H1 (cell line): ENCODE results near the gene PFN2. TPM values are rescaled to one million over a fixed set of nuclear protein-coding genes. Genes with fewer than 3 reads are reported as not detected.

Source experiments
- CTCF ChIA-PET: fragments of 300-600 bp; sonication (Branson Sonifier 250); formaldehyde crosslinking; loops from one replicate; lab custom pipeline; 2021; ENCODE audit not compliant: partially characterized antibody; lab: Charles Lee
- POLR2A ChIA-PET: fragments of 300-600 bp; sonication (Branson Sonifier 250); formaldehyde crosslinking; loops from one replicate; lab custom pipeline; 2021; ENCODE audit warnings: inconsistent platforms; ENCODE audit not compliant: partially characterized antibody; lab: Charles Lee
- DNase-seq, 2 experiments: peaks; one replicate each; pipeline versions ENCODE4 v3.0.0 to v3.0.0-alpha.2; 2010 to 2022; ENCODE audit warnings: low spot score in 2 of 2, low read depth in 1 of 2, mixed read lengths in 1 of 2
- FAIRE-seq: peaks from 2 replicates; lab custom pipeline; 2011; peaks lifted over from hg19 to GRCh38; lab: Jason Lieb, UNC
- H2AFZ ChIP-seq: 2 replicates; pipeline ENCODE4 v1.8.1; 2012; ENCODE audit warnings: low read length, inconsistent platforms
- H2AK5ac ChIP-seq: 2 replicates; pipeline ENCODE4 v1.6.1; 2013; ENCODE audit warnings: low read depth, low read length
- H2BK120ac ChIP-seq: replicated peaks from 2 replicates; pipeline ENCODE3; 2013; ENCODE audit warnings: low read depth, low read length, inconsistent platforms
- H2BK12ac ChIP-seq: 2 replicates; pipeline ENCODE4 v1.6.1; 2013; ENCODE audit warnings: low read depth, low read length
- H2BK15ac ChIP-seq: 2 replicates; pipeline ENCODE4 v1.6.1; 2013; ENCODE audit warnings: low read length
- H2BK20ac ChIP-seq: 2 replicates; pipeline ENCODE4 v1.6.1; 2013; ENCODE audit warnings: low read length
- H2BK5ac ChIP-seq: 2 replicates; pipeline ENCODE4 v1.6.1; 2013; ENCODE audit warnings: low read depth, low read length
- H3K14ac ChIP-seq: 2 replicates; pipeline ENCODE4 v1.6.1; 2013; ENCODE audit warnings: inconsistent platforms; ENCODE audit not compliant: insufficient read length
- H3K18ac ChIP-seq: 2 replicates; pipeline ENCODE4 v1.6.1; 2013; ENCODE audit warnings: low read length; ENCODE audit errors: extremely low read depth
- H3K23ac ChIP-seq: 2 replicates; pipeline ENCODE4 v1.6.1; 2013; ENCODE audit warnings: inconsistent platforms; ENCODE audit not compliant: insufficient read length
- H3K23me2 ChIP-seq: 2 replicates; pipeline ENCODE4 v1.6.1; 2013; ENCODE audit warnings: low read depth, low read length
- H3K27ac ChIP-seq: 2 replicates; pipeline ENCODE4 v1.6.1; 2011; ENCODE audit warnings: low read depth, low read length, inconsistent platforms
- H3K27me3 ChIP-seq, 4 experiments: replicated peaks in 1 of 4; 1 replicate in 1 of 4; 2 replicates in 3 of 4; pipeline versions ENCODE4 v1.6.1 to v1.8.1; 2011 to 2013; ENCODE audit warnings: low read length in 3 of 4, mild to moderate bottlenecking in 3 of 4, inconsistent platforms in 2 of 4, mixed read lengths in 2 of 4, moderate library complexity in 1 of 4; ENCODE audit not compliant: control insufficient read depth in 3 of 4, insufficient read depth in 3 of 4; ENCODE audit errors: extremely low read depth in 1 of 4
- H3K36me3 ChIP-seq, 4 experiments: 2 replicates each; pipeline versions ENCODE4 v1.6.1 to v1.8.1; 2011 to 2013; ENCODE audit warnings: mild to moderate bottlenecking in 4 of 4, low read length in 3 of 4, moderate library complexity in 2 of 4, control low read depth in 1 of 4, inconsistent platforms in 1 of 4; ENCODE audit not compliant: insufficient read depth in 4 of 4, control insufficient read depth in 2 of 4
- H3K4ac ChIP-seq: replicated peaks from 2 replicates; pipeline ENCODE3; 2013; ENCODE audit warnings: low read length, low read depth, mixed read lengths, inconsistent platforms; ENCODE audit not compliant: insufficient read length
- H3K4me1 ChIP-seq, 4 experiments: replicated peaks in 1 of 4; 1 replicate in 1 of 4; 2 replicates in 3 of 4; pipeline versions ENCODE4 v1.6.1 to v1.8.1; 2011 to 2013; ENCODE audit warnings: low read length in 3 of 4, inconsistent platforms in 2 of 4, mixed read lengths in 1 of 4; ENCODE audit not compliant: insufficient read depth in 4 of 4, control insufficient read depth in 3 of 4
- H3K4me2 ChIP-seq, 2 experiments: 2 replicates each; pipeline versions ENCODE4 v1.6.1 to v1.8.1; 2011 to 2013; ENCODE audit warnings: low read depth in 2 of 2, low read length in 2 of 2, control low read depth in 1 of 2, inconsistent platforms in 1 of 2, mild to moderate bottlenecking in 1 of 2; ENCODE audit not compliant: insufficient read depth in 1 of 2
- H3K4me3 ChIP-seq, 4 experiments: fragments of 200-600, 300-600 bp in 1 of 4; sonication (generic), shearing (Covaris generic), sonication (Bioruptor Twin) in 1 of 4; 2 replicates each; pipeline versions ENCODE4 v1.5.1 to v1.8.1; 2011 to 2016; ENCODE audit warnings: low read length in 4 of 4, low read depth in 3 of 4, control low read depth in 2 of 4, inconsistent platforms in 2 of 4, mild to moderate bottlenecking in 2 of 4, mixed read lengths in 1 of 4, moderate library complexity in 1 of 4; ENCODE audit not compliant: insufficient read depth in 2 of 4; ENCODE audit errors: extremely low read depth in 1 of 4
- H3K56ac ChIP-seq: replicated peaks from 2 replicates; pipeline ENCODE3; 2013; ENCODE audit warnings: low read depth, mild to moderate bottlenecking, mixed read lengths, low read length, inconsistent platforms; ENCODE audit not compliant: insufficient read length
- H3K79me1 ChIP-seq: 2 replicates; pipeline ENCODE4 v1.6.1; 2013; ENCODE audit warnings: low read depth, low read length, control low read depth
- H3K79me2 ChIP-seq, 2 experiments: 2 replicates each; pipeline versions ENCODE4 v1.6.1 to v1.8.1; 2012 to 2013; ENCODE audit warnings: low read length in 2 of 2, mild to moderate bottlenecking in 2 of 2, inconsistent platforms in 1 of 2; ENCODE audit not compliant: insufficient read depth in 2 of 2, control insufficient read depth in 1 of 2
- H3K9ac ChIP-seq, 4 experiments: replicated peaks in 1 of 4; 1 replicate in 1 of 4; 2 replicates in 3 of 4; pipeline versions ENCODE4 v1.6.1 to v1.8.1; 2011 to 2013; ENCODE audit warnings: low read depth in 3 of 4, low read length in 3 of 4, control low read depth in 2 of 4, mild to moderate bottlenecking in 2 of 4, moderate library complexity in 2 of 4, inconsistent platforms in 1 of 4; ENCODE audit errors: extremely low read depth in 1 of 4
- H3K9me3 ChIP-seq, 2 experiments: 2 replicates each; pipeline versions ENCODE4 v1.6.1 to v1.8.1; 2012 to 2013; ENCODE audit warnings: mild to moderate bottlenecking in 2 of 2, moderate library complexity in 2 of 2, control low read depth in 1 of 2, inconsistent platforms in 1 of 2, low read depth in 1 of 2, low read length in 1 of 2, mixed read lengths in 1 of 2; ENCODE audit not compliant: insufficient read depth in 2 of 2
- H4K20me1 ChIP-seq, 2 experiments: replicated peaks in 1 of 2; 2 replicates each; pipeline versions ENCODE3 to v1.8.1; 2011 to 2013; ENCODE audit warnings: inconsistent platforms in 2 of 2, low read length in 2 of 2, mild to moderate bottlenecking in 1 of 2; ENCODE audit not compliant: insufficient read depth in 2 of 2, control insufficient read depth in 1 of 2
- H4K5ac ChIP-seq: 2 replicates; pipeline ENCODE4 v1.6.1; 2013; ENCODE audit warnings: low read length, low read depth, mixed read lengths, inconsistent platforms; ENCODE audit not compliant: insufficient read length
- H4K8ac ChIP-seq: 2 replicates; pipeline ENCODE4 v1.8.0; 2013; ENCODE audit warnings: mild to moderate bottlenecking, moderate library complexity, low read length, inconsistent platforms; ENCODE audit not compliant: insufficient read depth; ENCODE audit errors: extremely low read depth
- H4K91ac ChIP-seq: replicated peaks from 2 replicates; pipeline ENCODE3; 2013; ENCODE audit warnings: low read length, mixed read lengths, inconsistent platforms; ENCODE audit not compliant: insufficient read length
- CTCF ChIP-seq, 3 experiments: IDR thresholded peaks; 1 replicate in 2 of 3; 2 replicates in 1 of 3; pipeline versions ENCODE4 v1.5.1 to v1.6.1; 2011; ENCODE audit warnings: low read length in 3 of 3, mild to moderate bottlenecking in 3 of 3, inconsistent platforms in 2 of 3, low read depth in 1 of 3, moderate library complexity in 1 of 3; ENCODE audit not compliant: insufficient read depth in 1 of 3; ENCODE audit errors: control extremely low read depth in 1 of 3
- POLR2A ChIP-seq, 2 experiments: IDR thresholded peaks; 1 replicate in 1 of 2; 2 replicates in 1 of 2; pipeline ENCODE4 v1.6.1; 2011; ENCODE audit warnings: low read depth in 2 of 2, low read length in 2 of 2, mild to moderate bottlenecking in 2 of 2; ENCODE audit errors: control extremely low read depth in 1 of 2
- RAD21 ChIP-seq, 2 experiments: IDR thresholded peaks in 1 of 2; conservative IDR thresholded peaks in 1 of 2; 2 replicates each; pipeline ENCODE4 v1.6.1; 2011; ENCODE audit warnings: low read depth in 2 of 2, low read length in 2 of 2, improper control_type of control experiment in 1 of 2, inconsistent platforms in 1 of 2, mild to moderate bottlenecking in 1 of 2, moderate library complexity in 1 of 2
- TAF7 ChIP-seq: optimal IDR thresholded peaks from 2 replicates; pipeline ENCODE3; 2011; ENCODE audit warnings: low read depth, mild to moderate bottlenecking, inconsistent platforms, low read length, moderate library complexity, borderline replicate concordance
- WGBS, 2 experiments: shearing (Covaris generic) in 1 of 2; methylation state at CpG; one replicate each; pipeline versions ENCODE4 v1.1.6 to v1.1.7; 2013 to 2015; ENCODE audit warnings: low lambda C conversion rate in 2 of 2, mixed read lengths in 2 of 2, inconsistent platforms in 1 of 2, low coverage in 1 of 2, missing lambda C conversion rate in 1 of 2; ENCODE audit not compliant: insufficient replicate concordance in 2 of 2, insufficient coverage in 1 of 2, insufficient read length in 1 of 2; ENCODE audit errors: extremely low coverage in 1 of 2, missing lambda C conversion rate in 1 of 2; 5-methylcytosine and 5-hydroxymethylcytosine counted together
- polyA plus RNA-seq, 7 experiments: library from polyadenylated mRNA; depleted of rRNA in 3 of 7; stranded (reverse) in 5 of 7; unstranded in 2 of 7; fragments of >200 nt in 5 of 7; fragments of 200-250 nt in 2 of 7; gene quantifications; 1 replicate in 5 of 7; 2 replicates in 1 of 7; 4 replicates in 1 of 7; pipeline versions ENCODE4 v1.2.1 to v1.2.3, GENCODE V29; 2011 to 2013; ENCODE audit warnings: missing spikeins in 2 of 7, mixed read lengths in 2 of 7
- total RNA-seq: library from RNA; stranded (reverse); fragmentation: NEBNext Ultra II Directional; extraction: Animal tissue kit (Norgen Biotek cat#: 25700); gene quantifications from 2 replicates; pipeline ENCODE4 v1.2.1, GENCODE V29; 2021

PFN2 gene
- total and polyA plus RNA-seq, 2 of the 8 experiments (the other 6 are each of a cell fraction or from before 2014, with no cell fraction given) = 175 to 311 TPM

GRCh38 chr3:149958171-149958796 lies 12.4 kb downstream of the PFN2 start:
- TF ChIP-seq POLR2A (IDR thresholded peaks at IDR 0.05; ENCODE audit: control extremely low read depth in 1 of 2, low read depth in 2 of 2, low read length in 2 of 2) (peak in 1 of 2 experiments; percentile 38; a peak in 1 of 3 replicates), TAF7 (no peak), CTCF (IDR thresholded peaks at IDR 0.05; ENCODE audit: control extremely low read depth in 1 of 3, insufficient read depth in 1 of 3, low read depth in 1 of 3, low read length in 3 of 3) (peak in 1 of 3 experiments; percentile 52; a peak in 2 of 4 replicates), RAD21 (IDR thresholded peaks at IDR 0.05 in 1 of 2, conservative IDR thresholded peaks at IDR 0.05 in 1 of 2; ENCODE audit: low read depth in 2 of 2, low read length in 2 of 2) (peak; percentile 1 to 32; a peak in 1 of 4 replicates)
- Histone ChIP-seq H3K9ac (no peak overlapping the region), H2BK12ac (no peak overlapping the region), H4K8ac (no peak overlapping the region), H2BK15ac (no peak overlapping the region), H3K4me2 (no peak overlapping the region), H4K91ac (no peak overlapping the region), H3K36me3 (peaks cover 0 to 25% (median 2%) of the 10 kb centered on the region in 4 experiments; a peak in 3 of 8 replicates), H4K5ac (no peak overlapping the region), H3K4me3 (no peak overlapping the region), H3K79me1 (no peaks in the 10 kb centered on the region), H2BK5ac (no peak overlapping the region), H3K27me3 (no peaks in the 10 kb centered on the region), H3K79me2 (peaks cover 0 to 45% of the 10 kb centered on the region in 2 experiments; a peak in 2 of 4 replicates), H3K9me3 (no peaks in the 10 kb centered on the region), H4K20me1 (peaks cover 4 to 5% of the 10 kb centered on the region in 2 experiments), H3K23ac (no peak overlapping the region), H3K4me1 (peaks cover 0 to 4% (median 2%) of the 10 kb centered on the region in 4 experiments; a peak in 3 of 7 replicates), H3K56ac (no peak overlapping the region), H2BK20ac (no peak overlapping the region), H3K14ac (no peak overlapping the region), H2BK120ac (no peak overlapping the region), H3K23me2 (no peaks in the 10 kb centered on the region), H2AK5ac (no peak overlapping the region), H2AFZ (no peak overlapping the region), H3K4ac (no peak overlapping the region), H3K27ac (no peak overlapping the region), H3K18ac (no peak overlapping the region)
- DNase-seq (no peak), FAIRE-seq (no peak)
- ChIA-PET CTCF (interaction anchor here (0.7 to 2.9 kb wide), 23 partner anchors 8 to 281 kb away, joined by 3 to 21 read pairs (median 4); no protein-coding TSS in a partner anchor), POLR2A (interaction anchor here (0.9 to 3.0 kb wide), 8 partner anchors 8 to 292 kb away, joined by 3 to 20 read pairs (median 3); partner anchors contain the start of gene PFN2)
- WGBS, 2 experiments = 95% methylated on average over 3 of the region's 3 CpGs; no CpG with 5 or more reads in 1 of the 2 experiments
